MCF 10A (cell line): ENCODE measurements around the gene BIRC2. TPM values are rescaled to one million over a fixed set of nuclear protein-coding genes. Genes with fewer than 3 reads are reported as not detected.

Experiments
- BruUV-seq: library from RNA; stranded (reverse); fragments of 400-500 nt; replicated peaks from 2 replicates; lab custom pipeline; 2021; lab: Mats Ljungman, UMichigan
- CTCF ChIA-PET: fragments of 300-600 bp; sonication (Branson Sonifier 250); formaldehyde crosslinking; extraction: SDS; loops from one replicate; lab custom pipeline; 2021; ENCODE audit warnings: antibody characterized with exemption, inconsistent platforms; lab: Yijun Ruan, JAX
- POLR2A ChIA-PET: fragments of 300-600, 350-650 bp; sonication (Branson Sonifier 250); formaldehyde crosslinking; extraction: SDS; loops from one replicate; lab custom pipeline; 2020; ENCODE audit warnings: antibody characterized with exemption, inconsistent platforms; lab: Yijun Ruan, JAX
- DNase-seq: peaks from one replicate; pipeline ENCODE4 v3.0.0-alpha.2; 2018; ENCODE audit not compliant: unreplicated experiment
- H3K27ac Mint-ChIP-seq: one replicate; pipeline ENCODE4 v1.8.0; 2022; ENCODE audit warnings: mild to moderate bottlenecking, low read depth, mixed read lengths; ENCODE audit not compliant: unreplicated experiment
- H3K27me3 Mint-ChIP-seq: one replicate; pipeline ENCODE4 v1.8.0; 2022; ENCODE audit warnings: mixed read lengths; ENCODE audit not compliant: insufficient read depth, unreplicated experiment
- H3K36me3 Mint-ChIP-seq: one replicate; pipeline ENCODE4 v1.8.0; 2022; ENCODE audit warnings: mild to moderate bottlenecking, moderate library complexity, mixed read lengths; ENCODE audit not compliant: insufficient read depth, unreplicated experiment
- H3K4me1 Mint-ChIP-seq: one replicate; pipeline ENCODE4 v1.8.0; 2022; ENCODE audit warnings: mixed read lengths; ENCODE audit not compliant: insufficient read depth, unreplicated experiment
- H3K4me3 Mint-ChIP-seq: one replicate; pipeline ENCODE4 v1.8.0; 2022; ENCODE audit warnings: mild to moderate bottlenecking, moderate library complexity, mixed read lengths; ENCODE audit not compliant: unreplicated experiment
- H3K9me3 Mint-ChIP-seq: one replicate; pipeline ENCODE4 v1.8.0; 2022; ENCODE audit warnings: mixed read lengths; ENCODE audit not compliant: unreplicated experiment
- CTCF ChIP-seq: fragments of 200-600 bp; IDR thresholded peaks from one replicate; pipeline ENCODE4 v1.8.0; 2022; ENCODE audit warnings: antibody characterized with exemption, mild to moderate bottlenecking; ENCODE audit not compliant: unreplicated experiment
- intact Hi-C: fragments of 100-400 bp; cut with micrococcal nuclease; formaldehyde crosslinking; loops from 2 replicates; pipeline ENCODE4 v1.14.1; 2022
- total RNA-seq: library from RNA; stranded (reverse); gene quantifications from 2 replicates; pipeline ENCODE4 v1.2.3, GENCODE V29; 2022

BIRC2 gene
- total RNA-seq, 1 experiment from 2014 or later, result 50.0 TPM

GRCh38 chr11:102313238-102313940 is 33.6 kb upstream of the BIRC2 start:
- H3K36me3 Mint-ChIP-seq, result peaks cover 16% of the 10 kb centered on the region
- intact Hi-C loops, result no loop called here
- no peaks in the 10 kb centered on the region for H3K27me3 Mint-ChIP-seq
- H3K4me1 Mint-ChIP-seq, result peaks cover 30% of the 10 kb centered on the region
- BruUV-seq, result no TSS peak
- peak overlapping the region; percentile 99 for H3K27ac Mint-ChIP-seq
- H3K9me3 Mint-ChIP-seq, result no peaks in the 10 kb centered on the region
- no peak for TF ChIP-seq CTCF
- DNase-seq, result no peak
- H3K4me3 Mint-ChIP-seq, result peak overlapping the region; percentile 69
- POLR2A ChIA-PET, result interaction anchor here (1.2 to 9.8 kb wide), 8 partner anchors 7 to 201 kb away, joined by 3 to 274 read pairs (median 9); no protein-coding TSS in a partner anchor
- CTCF ChIA-PET, result interaction anchor here (0.6 to 14.7 kb wide), 9 partner anchors 8 to 382 kb away, joined by 3 to 239 read pairs (median 3); no protein-coding TSS in a partner anchor

GRCh38 chr11:102314784-102315183 is 32.2 kb upstream of the BIRC2 start:
- Mint-ChIP-seq H3K4me3 (no peak overlapping the region), H3K27ac (peak overlapping the region; percentile 99)
- no TSS peak for BruUV-seq

GRCh38 chr11:102316346-102316904 is 30.6 kb upstream of the BIRC2 start:
- peaks cover 44% of the 10 kb centered on the region for H3K4me1 Mint-ChIP-seq
- peaks cover 43% of the 10 kb centered on the region for H3K36me3 Mint-ChIP-seq
- ChIA-PET POLR2A (interaction anchor here (0.6 to 9.8 kb wide), 18 partner anchors 10 to 534 kb away, joined by 3 to 274 read pairs (median 4); partner anchors contain the start of genes MMP20 and YAP1), CTCF (interaction anchor here (0.7 to 14.7 kb wide), 8 partner anchors 9 to 103 kb away, joined by 3 to 239 read pairs (median 3); no protein-coding TSS in a partner anchor)
- no peaks in the 10 kb centered on the region for H3K27me3 Mint-ChIP-seq
- BruUV-seq, result TSS peak; percentile 87
- H3K4me3 Mint-ChIP-seq, result peak overlapping the region; percentile 85
- no peak for TF ChIP-seq CTCF
- DNase-seq, result no peak
- intact Hi-C loops, result no loop called here
- peak overlapping the region; percentile 99 for H3K27ac Mint-ChIP-seq
- H3K9me3 Mint-ChIP-seq, result no peaks in the 10 kb centered on the region

More at GRCh38 chr11:102314784-102315183, 32.2 kb upstream of the BIRC2 start:
- DNase-seq, result no peak
- no peaks in the 10 kb centered on the region for H3K27me3 Mint-ChIP-seq
- peaks cover 29% of the 10 kb centered on the region for H3K36me3 Mint-ChIP-seq
- CTCF ChIA-PET, result interaction anchor here (0.5 to 14.7 kb wide), 5 partner anchors 9 to 211 kb away, joined by 3 to 239 read pairs (median 4); no protein-coding TSS in a partner anchor
- intact Hi-C loops, result no loop called here
- POLR2A ChIA-PET, result interaction anchor here (0.6 to 9.8 kb wide), 11 partner anchors 8 to 784 kb away, joined by 3 to 274 read pairs (median 5); no protein-coding TSS in a partner anchor
- TF ChIP-seq CTCF, result no peak
- H3K4me1 Mint-ChIP-seq, result peaks cover 39% of the 10 kb centered on the region
- H3K9me3 Mint-ChIP-seq, result no peaks in the 10 kb centered on the region
